ELF-1 (cell line): Measurements from ENCODE around the gene RAB4B.
A peak's percentile ranks its signal among the peaks of the same experiment; 100 is the strongest.
"Not testable (repeated sequence)": the region's sequence is repeated elsewhere in the genome, so short reads cannot be mapped to it uniquely, and the experiment has no call there.

Experiments used
- DNase-seq: peaks from one replicate; pipeline ENCODE4 v3.0.0-alpha.2; 2016; ENCODE audit warnings: low read depth, low spot score

Gene RAB4B

GRCh38 chr19:40803857-40804782 lies 26.1 kb downstream of the RAB4B start:
- DNase-seq, result no peak

- DNase-seq, result no peak
These were observed 26.8 kb downstream of the RAB4B start for GRCh38 chr19:40804783-40805242.

GRCh38 chr19:40805258-40805868 lies 27.3 kb downstream of the RAB4B start:
- DNase-seq, result no peak

- peak; percentile 99 for DNase-seq
These were observed 28.5 kb downstream of the RAB4B start for GRCh38 chr19:40806423-40807146.

- DNase-seq, result peak; percentile 69
These were observed 29.3 kb downstream of the RAB4B start for GRCh38 chr19:40807147-40808020.

- no peak for DNase-seq
These were observed 29.9 kb downstream of the RAB4B start for GRCh38 chr19:40808021-40808325.

GRCh38 chr19:40808497-40808896 lies 30.4 kb downstream of the RAB4B start:
- DNase-seq, result no peak

GRCh38 chr19:40809358-40810086 lies 31.5 kb downstream of the RAB4B start:
- DNase-seq, result no peak

- DNase-seq, result no peak
These were observed 32.1 kb downstream of the RAB4B start for GRCh38 chr19:40810160-40810559.

- DNase-seq, result peak; percentile 97
These were observed 32.8 kb downstream of the RAB4B start for GRCh38 chr19:40810649-40811408.

GRCh38 chr19:40811478-40812341 lies 33.7 kb downstream of the RAB4B start:
- peak; percentile 50 for DNase-seq

- DNase-seq, result not testable (repeated sequence)
These were observed 34.5 kb downstream of the RAB4B start for GRCh38 chr19:40812571-40812970.

- no peak for DNase-seq
These were observed 35.1 kb downstream of the RAB4B start for GRCh38 chr19:40813182-40813581.

GRCh38 chr19:40815223-40815622 lies 37.2 kb downstream of the RAB4B start:
- DNase-seq, result no peak

- peak; percentile 63 for DNase-seq
These were observed 40.7 kb downstream of the RAB4B start for GRCh38 chr19:40818480-40819399.

GRCh38 chr19:40819479-40820234 lies 41.6 kb downstream of the RAB4B start:
- not testable (repeated sequence) for DNase-seq

- no peak for DNase-seq
These were observed 44.1 kb downstream of the RAB4B start for GRCh38 chr19:40822161-40822560.
